GM23338 (cell line): Measurements from ENCODE around the gene MRGPRG. TPM values are rescaled to one million over a fixed set of nuclear protein-coding genes. Genes with fewer than 3 reads are reported as not detected.

Experiments
- ATAC-seq: fragments of 200-7000 bp; cut with Tn5 transposase; 3 replicates; pipeline ENCODE4 v1.9.1; 2020
- DNase-seq: peaks from one replicate; pipeline ENCODE4 v3.0.0-alpha.2; 2015; ENCODE audit warnings: low spot score
- H2AFZ ChIP-seq: fragments of 200-600 bp; sonication (generic); 2 replicates; pipeline ENCODE4 v1.8.0; 2016; ENCODE audit warnings: antibody characterized with exemption, mild to moderate bottlenecking, moderate library complexity
- H3F3A ChIP-seq: fragments of 200-600 bp; sonication (generic); replicated peaks from 2 replicates; pipeline ENCODE4 v1.8.0; 2017; ENCODE audit warnings: antibody characterized with exemption, mixed run types, low read depth
- H3K27ac ChIP-seq: fragments of 200-600 bp; sonication (generic); 2 replicates; pipeline ENCODE4 v1.6.1; 2016; ENCODE audit warnings: low read depth
- H3K27me3 ChIP-seq: fragments of 200-600 bp; sonication (generic); 2 replicates; pipeline ENCODE4 v1.8.0; 2016; ENCODE audit warnings: mild to moderate bottlenecking, mixed run types, moderate library complexity; ENCODE audit not compliant: insufficient read depth
- H3K36me3 ChIP-seq: fragments of 200-600 bp; sonication (generic); 2 replicates; pipeline ENCODE4 v1.8.0; 2016; ENCODE audit warnings: mild to moderate bottlenecking; ENCODE audit not compliant: insufficient read depth
- H3K4me1 ChIP-seq: fragments of 200-600 bp; sonication (generic); 2 replicates; pipeline ENCODE4 v1.8.0; 2016; ENCODE audit warnings: mild to moderate bottlenecking, moderate library complexity; ENCODE audit not compliant: insufficient read depth
- H3K4me2 ChIP-seq: fragments of 200-600 bp; sonication (generic); 2 replicates; pipeline ENCODE4 v1.7.1; 2017; ENCODE audit warnings: mixed run types
- H3K4me3 ChIP-seq: fragments of 200-600 bp; sonication (generic); 2 replicates; pipeline ENCODE4 v1.6.1; 2016; ENCODE audit warnings: mixed run types
- H3K79me2 ChIP-seq: fragments of 200-600 bp; sonication (generic); replicated peaks from 2 replicates; pipeline ENCODE4 v1.8.0; 2017; ENCODE audit warnings: mild to moderate bottlenecking; ENCODE audit not compliant: insufficient read depth
- H3K9me2 ChIP-seq: fragments of 200-600 bp; sonication (generic); 2 replicates; pipeline ENCODE4 v1.8.0; 2017; ENCODE audit not compliant: insufficient read depth
- H4K20me1 ChIP-seq: fragments of 200-600 bp; sonication (generic); replicated peaks from 2 replicates; pipeline ENCODE4 v1.8.0; 2017; ENCODE audit warnings: mild to moderate bottlenecking; ENCODE audit not compliant: insufficient read depth
- H3K27ac Mint-ChIP-seq: 2 replicates; pipeline ENCODE4 v1.8.0; 2020; ENCODE audit warnings: inconsistent platforms, mild to moderate bottlenecking, moderate library complexity, mixed read lengths
- H3K27me3 Mint-ChIP-seq: 3 replicates; pipeline ENCODE4 v1.8.0; 2022; ENCODE audit warnings: low read depth, mild to moderate bottlenecking, moderate library complexity, mixed read lengths, inconsistent platforms; ENCODE audit not compliant: insufficient read depth, poor library complexity
- H3K36me3 Mint-ChIP-seq: 3 replicates; pipeline ENCODE4 v1.8.0; 2021; ENCODE audit warnings: low read depth, mild to moderate bottlenecking, inconsistent platforms, moderate library complexity, mixed read lengths
- H3K4me1 Mint-ChIP-seq: 3 replicates; pipeline ENCODE4 v1.8.0; 2020; ENCODE audit warnings: mild to moderate bottlenecking, inconsistent platforms, mixed read lengths
- H3K4me3 Mint-ChIP-seq: 3 replicates; pipeline ENCODE4 v1.8.0; 2021; ENCODE audit warnings: moderate library complexity, mild to moderate bottlenecking, inconsistent platforms, mixed read lengths
- H3K9me3 Mint-ChIP-seq: 3 replicates; pipeline ENCODE4 v1.8.0; 2020; ENCODE audit warnings: moderate library complexity, mild to moderate bottlenecking, inconsistent platforms, mixed read lengths
- CREB1 ChIP-seq: fragments of 250-450 bp; sonication (Bioruptor Pico); IDR thresholded peaks from 2 replicates; pipeline ENCODE4 v1.5.0; 2020; ENCODE audit warnings: low read depth, mild to moderate bottlenecking, moderate library complexity
- CTCF ChIP-seq, 2 experiments: fragments of 200-600 bp in 1 of 2; sonication (generic) in 1 of 2; conservative IDR thresholded peaks; 2 replicates each; pipeline versions ENCODE4 v1.5.1 to v1.6.1; 2016 to 2017; ENCODE audit warnings: antibody characterized with exemption in 2 of 2, low read depth in 2 of 2, mild to moderate bottlenecking in 2 of 2, moderate library complexity in 1 of 2
- EZH2 ChIP-seq: fragments of 200-600 bp; sonication (generic); IDR thresholded peaks from one replicate; pipeline ENCODE4 v1.8.0; 2017; ENCODE audit warnings: antibody characterized with exemption, mild to moderate bottlenecking, low read depth; ENCODE audit not compliant: unreplicated experiment
- NANOG ChIP-seq: IDR thresholded peaks from 2 replicates; pipeline ENCODE4 v1.6.1; 2016; ENCODE audit warnings: antibody characterized with exemption, borderline replicate concordance
- POLR2AphosphoS5 ChIP-seq: IDR thresholded peaks from 2 replicates; pipeline ENCODE4 v1.6.1; 2016; ENCODE audit warnings: antibody characterized with exemption, low read depth
- REST ChIP-seq: IDR thresholded peaks from one replicate; pipeline ENCODE4 v1.6.1; 2018; ENCODE audit warnings: antibody characterized with exemption; ENCODE audit not compliant: unreplicated experiment
- STAT1 ChIP-seq: IDR thresholded peaks from one replicate; pipeline ENCODE4 v1.6.1; 2016; ENCODE audit warnings: antibody characterized with exemption; ENCODE audit not compliant: unreplicated experiment
- ZNF331 ChIP-seq: fragments of 250-450 bp; sonication (Bioruptor Pico); IDR thresholded peaks from 2 replicates; pipeline ENCODE4 v1.5.0; 2020; ENCODE audit warnings: low read depth, mild to moderate bottlenecking, moderate library complexity
- ZNF462 ChIP-seq: fragments of 250-450 bp; sonication (Bioruptor Pico); IDR thresholded peaks from 2 replicates; pipeline ENCODE4 v1.5.0; 2020; ENCODE audit warnings: mild to moderate bottlenecking, moderate library complexity
- polyA plus RNA-seq: library from polyadenylated mRNA; unstranded; fragments of >200 nt; fragmentation: Nextera tagmentation; extraction: Ambion mirVana; gene quantifications from 2 replicates; pipeline ENCODE4 v1.2.1, GENCODE V29; 2016
- total RNA-seq: library from RNA; depleted of rRNA; stranded (reverse); fragments of >200 nt; shearing (Covaris generic); gene quantifications from 2 replicates; pipeline ENCODE4 v1.2.3, GENCODE V29; 2014

MRGPRG gene
- total and polyA plus RNA-seq, 2 experiments from 2014 or later: not detected

- Histone ChIP-seq H3K36me3 (no peaks in the 10 kb centered on the region), H3K4me2 (no peak overlapping the region), H3K79me2 (no peaks in the 10 kb centered on the region), H3F3A (0 out of 2 replicates have a peak, but pooled peaks cover 4% of the 10 kb centered on the region), H3K9me2 (0 out of 2 replicates have a peak, but pooled peaks cover 3% of the 10 kb centered on the region), H3K4me3 (no peak overlapping the region), H4K20me1 (no peaks in the 10 kb centered on the region), H3K27me3 (no peaks in the 10 kb centered on the region), H3K4me1 (peaks cover 22% of the 10 kb centered on the region), H2AFZ (no peak overlapping the region), H3K27ac (no peak overlapping the region)
- Mint-ChIP-seq H3K4me3 (no peak overlapping the region), H3K9me3 (0 out of 3 replicates have a peak, but pooled peaks cover 3% of the 10 kb centered on the region), H3K4me1 (peaks cover 45% of the 10 kb centered on the region), H3K36me3 (no peaks in the 10 kb centered on the region; the same call in 1 of the 3 replicates), H3K27me3 (peaks cover 22% of the 10 kb centered on the region), H3K27ac (no peak overlapping the region)
- DNase-seq (no peak), ATAC-seq (no peak)
- no peak for TF ChIP-seq ZNF462 (CRISPR knock-in tag)
- no peak for TF ChIP-seq ZNF331
- TF ChIP-seq POLR2AphosphoS5: no peak
- no peak for TF ChIP-seq EZH2
Observed at GRCh38 chr11:3191586-3192324, 26.9 kb downstream of the MRGPRG start.

GRCh38 chr11:3190600-3190999 lies 28.0 kb downstream of the MRGPRG start:
- H3K27me3 ChIP-seq: no peaks in the 10 kb centered on the region
- H3K4me1 Mint-ChIP-seq: peaks cover 42% of the 10 kb centered on the region
- no peak overlapping the region for H2AFZ ChIP-seq
- 0 out of 2 replicates have a peak, but pooled peaks cover 4% of the 10 kb centered on the region for H3F3A ChIP-seq
- no peak overlapping the region for H3K4me2 ChIP-seq
- 0 out of 3 replicates have a peak, but pooled peaks cover 3% of the 10 kb centered on the region for H3K9me3 Mint-ChIP-seq
- H3K36me3 Mint-ChIP-seq: no peaks in the 10 kb centered on the region; the same call in 1 of the 3 replicates
- H3K79me2 ChIP-seq: no peaks in the 10 kb centered on the region
- 0 out of 2 replicates have a peak, but pooled peaks cover 3% of the 10 kb centered on the region for H3K9me2 ChIP-seq
- no peak for DNase-seq
- H3K36me3 ChIP-seq: no peaks in the 10 kb centered on the region
- H3K4me1 ChIP-seq: peaks cover 22% of the 10 kb centered on the region
- H3K27ac Mint-ChIP-seq: no peak overlapping the region
- ATAC-seq: no peak
- H3K27ac ChIP-seq: no peak overlapping the region
- no peak overlapping the region for H3K4me3 ChIP-seq
- no peaks in the 10 kb centered on the region for H4K20me1 ChIP-seq
- no peak overlapping the region for H3K4me3 Mint-ChIP-seq
- H3K27me3 Mint-ChIP-seq: peaks cover 17% of the 10 kb centered on the region
- no peak for TF ChIP-seq STAT1
- TF ChIP-seq EZH2: no peak
- no peak for TF ChIP-seq NANOG
- TF ChIP-seq REST: no peak
- no peak for TF ChIP-seq CREB1 (CRISPR knock-in tag)
- TF ChIP-seq CTCF (conservative IDR thresholded peaks at IDR 0.05; ENCODE audit: low read depth in 2 of 2): no peak
